OCI-LY7 (cell line): Measurements from ENCODE around the gene RBP3. TPM values are rescaled to one million over a fixed set of nuclear protein-coding genes. Genes with fewer than 3 reads are reported as not detected.

Experiments used
- BruUV-seq: library from RNA; stranded (reverse); fragments of 400-500 nt; replicated peaks from 2 replicates; lab custom pipeline; 2021; lab: Mats Ljungman, UMichigan
- CTCF ChIA-PET: fragments of 300-600 bp; sonication (Branson Sonifier 250); formaldehyde crosslinking; loops from one replicate; lab custom pipeline; 2022; ENCODE audit warnings: antibody characterized with exemption; ENCODE audit not compliant: unreplicated experiment; lab: Charles Lee
- POLR2A ChIA-PET: fragments of 300-600 bp; sonication (Branson Sonifier 250); formaldehyde crosslinking; loops from one replicate; lab custom pipeline; 2022; ENCODE audit warnings: antibody characterized with exemption; lab: Charles Lee
- DNase-seq: peaks from one replicate; pipeline ENCODE4 v3.0.0-alpha.2; 2015; ENCODE audit warnings: low spot score
- H2AFZ ChIP-seq: fragments of 200-600 bp; sonication (generic), shearing (Covaris generic); 2 replicates; pipeline ENCODE4 v1.6.1; 2014; ENCODE audit warnings: mild to moderate bottlenecking, antibody characterized with exemption, low read length, moderate library complexity
- H3K27ac ChIP-seq: fragments of 200-600 bp; sonication (generic); 2 replicates; pipeline ENCODE4 v1.5.1; 2014; ENCODE audit warnings: mixed run types, low read depth, mild to moderate bottlenecking, moderate library complexity, low read length, inconsistent platforms; ENCODE audit not compliant: poor library complexity, severe bottlenecking
- H3K36me3 ChIP-seq: fragments of 200-600 bp; sonication (generic); 2 replicates; pipeline ENCODE4 v1.6.1; 2014; ENCODE audit warnings: mild to moderate bottlenecking, antibody characterized with exemption, low read length, moderate library complexity, mixed read lengths; ENCODE audit not compliant: insufficient read depth
- H3K4me1 ChIP-seq: fragments of 200-600 bp; sonication (generic); 2 replicates; pipeline ENCODE4 v1.5.1; 2014; ENCODE audit warnings: mild to moderate bottlenecking, low read length; ENCODE audit not compliant: insufficient read depth, poor library complexity, severe bottlenecking
- H3K4me2 ChIP-seq: fragments of 200-600 bp; sonication (generic); 2 replicates; pipeline ENCODE4 v1.6.1; 2014; ENCODE audit warnings: mild to moderate bottlenecking, low read length
- H3K4me3 ChIP-seq: fragments of 200-600 bp; sonication (generic); 2 replicates; pipeline ENCODE4 v1.5.1; 2014; ENCODE audit warnings: mild to moderate bottlenecking, low read depth, low read length; ENCODE audit not compliant: poor library complexity, severe bottlenecking
- H3K79me2 ChIP-seq: fragments of 200-600 bp; sonication (generic); 2 replicates; pipeline ENCODE4 v1.6.1; 2016; ENCODE audit warnings: low read depth, mild to moderate bottlenecking, low read length, moderate library complexity, mixed read lengths; ENCODE audit not compliant: insufficient read depth
- H3K9me2 ChIP-seq: fragments of 200-600 bp; sonication (generic); 2 replicates; pipeline ENCODE4 v1.6.1; 2016; ENCODE audit warnings: mild to moderate bottlenecking, low read length, mixed read lengths; ENCODE audit not compliant: insufficient read depth
- H3K9me3 ChIP-seq: fragments of 200-600 bp; sonication (generic); 2 replicates; pipeline ENCODE4 v1.6.1; 2014; ENCODE audit warnings: mild to moderate bottlenecking, mixed run types, low read length, mixed read lengths
- H4K20me1 ChIP-seq: fragments of 200-600 bp; sonication (generic); 2 replicates; pipeline ENCODE4 v1.6.1; 2014; ENCODE audit warnings: mild to moderate bottlenecking, antibody characterized with exemption, low read length, moderate library complexity, mixed read lengths; ENCODE audit not compliant: insufficient read depth
- EZH2phosphoT487 ChIP-seq: fragments of 200-600 bp; sonication (generic); IDR thresholded peaks from 2 replicates; pipeline ENCODE4 v1.6.1; 2018; ENCODE audit warnings: low read depth, borderline replicate concordance, mild to moderate bottlenecking, mixed run types, antibody characterized with exemption, low read length, moderate library complexity, mixed read lengths
- intact Hi-C: fragments of 100-400 bp; cut with micrococcal nuclease; formaldehyde crosslinking; loops from one replicate; pipeline ENCODE4 v1.10.0; 2022; ENCODE audit not compliant: unreplicated experiment
- total RNA-seq, 2 experiments: library from RNA; depleted of rRNA in 1 of 2; stranded (reverse); fragments of >200 nt in 1 of 2; shearing (Covaris generic) in 1 of 2; gene quantifications; 2 replicates each; pipeline ENCODE4 v1.2.3, GENCODE V29; 2014 to 2022
- TF ChIP-seq, protein P1 (sequence below): fragments of 200-600 bp; sonication (generic); conservative IDR thresholded peaks from 2 replicates; pipeline ENCODE4 v1.5.1; 2014; ENCODE audit warnings: mild to moderate bottlenecking, antibody characterized with exemption, low read length, moderate library complexity, mixed read lengths

Gene RBP3
- total RNA-seq, 2 experiments from 2014 or later = not detected

DNA sequence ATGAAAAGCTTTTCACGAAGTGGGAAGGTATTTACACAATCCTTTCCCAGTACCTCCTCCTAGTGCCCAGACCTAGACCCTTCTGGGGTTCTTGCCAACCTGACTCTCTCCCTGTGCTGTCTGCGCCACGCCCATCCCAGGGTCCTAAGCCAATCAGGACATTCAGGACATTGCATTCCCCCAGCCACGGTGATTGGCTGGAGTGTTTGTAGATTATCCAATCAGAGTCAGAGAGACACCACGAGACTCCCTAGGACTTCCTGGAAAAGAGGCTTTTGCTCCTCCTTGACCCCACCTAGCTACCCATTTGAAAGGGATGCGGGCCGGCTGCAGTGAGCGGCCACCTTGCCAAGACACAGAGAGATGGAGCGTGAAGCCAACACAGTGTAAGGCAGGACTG is 29.5 kb upstream of the RBP3 start:
- ChIA-PET CTCF (interaction anchor here (1.0 kb wide), 1 partner anchor 32 kb away, joined by 4 read pairs; no protein-coding TSS in a partner anchor), POLR2A (no interaction called here)
- no peaks in the 10 kb centered on the region for H3K9me3 ChIP-seq
- intact Hi-C loops = loop anchor here (10.0 kb wide), 1 partner anchor 56 kb away; no protein-coding TSS in a partner anchor
- H3K4me3 ChIP-seq = no peak overlapping the region
- no peaks in the 10 kb centered on the region for H3K4me1 ChIP-seq
- no peak overlapping the region for H3K27ac ChIP-seq
- no peaks in the 10 kb centered on the region for H3K79me2 ChIP-seq
- H2AFZ ChIP-seq = peak overlapping the region; percentile 38
- H3K9me2 ChIP-seq = no peaks in the 10 kb centered on the region
- H4K20me1 ChIP-seq = no peaks in the 10 kb centered on the region
- no TSS peak for BruUV-seq
- H3K36me3 ChIP-seq = no peaks in the 10 kb centered on the region
- peak; percentile 16 for DNase-seq
- H3K4me2 ChIP-seq = no peak overlapping the region
- TF ChIP-seq, protein P1, sequence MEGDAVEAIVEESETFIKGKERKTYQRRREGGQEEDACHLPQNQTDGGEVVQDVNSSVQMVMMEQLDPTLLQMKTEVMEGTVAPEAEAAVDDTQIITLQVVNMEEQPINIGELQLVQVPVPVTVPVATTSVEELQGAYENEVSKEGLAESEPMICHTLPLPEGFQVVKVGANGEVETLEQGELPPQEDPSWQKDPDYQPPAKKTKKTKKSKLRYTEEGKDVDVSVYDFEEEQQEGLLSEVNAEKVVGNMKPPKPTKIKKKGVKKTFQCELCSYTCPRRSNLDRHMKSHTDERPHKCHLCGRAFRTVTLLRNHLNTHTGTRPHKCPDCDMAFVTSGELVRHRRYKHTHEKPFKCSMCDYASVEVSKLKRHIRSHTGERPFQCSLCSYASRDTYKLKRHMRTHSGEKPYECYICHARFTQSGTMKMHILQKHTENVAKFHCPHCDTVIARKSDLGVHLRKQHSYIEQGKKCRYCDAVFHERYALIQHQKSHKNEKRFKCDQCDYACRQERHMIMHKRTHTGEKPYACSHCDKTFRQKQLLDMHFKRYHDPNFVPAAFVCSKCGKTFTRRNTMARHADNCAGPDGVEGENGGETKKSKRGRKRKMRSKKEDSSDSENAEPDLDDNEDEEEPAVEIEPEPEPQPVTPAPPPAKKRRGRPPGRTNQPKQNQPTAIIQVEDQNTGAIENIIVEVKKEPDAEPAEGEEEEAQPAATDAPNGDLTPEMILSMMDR = no peak

DNA sequence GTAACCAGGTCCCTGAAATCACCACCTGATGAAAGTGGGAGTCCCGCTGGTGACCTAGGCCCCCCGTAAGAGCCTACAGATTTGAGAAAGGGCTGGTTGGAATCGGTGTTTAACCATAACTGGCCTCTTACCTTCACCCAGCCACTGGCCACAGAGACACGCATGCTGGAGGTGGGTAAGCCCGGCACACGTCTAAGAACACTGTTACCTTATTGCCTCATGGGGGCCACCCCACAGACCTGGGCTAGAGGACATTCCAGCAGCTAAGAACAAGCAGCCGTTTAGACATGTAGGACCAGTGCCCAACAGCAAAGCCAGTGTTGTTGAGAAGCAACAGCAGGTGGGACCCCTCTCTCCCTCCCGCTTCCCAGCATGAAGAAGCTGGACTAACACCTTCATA is 28.4 kb upstream of the RBP3 start:
- CTCF ChIA-PET = no interaction called here

DNA sequence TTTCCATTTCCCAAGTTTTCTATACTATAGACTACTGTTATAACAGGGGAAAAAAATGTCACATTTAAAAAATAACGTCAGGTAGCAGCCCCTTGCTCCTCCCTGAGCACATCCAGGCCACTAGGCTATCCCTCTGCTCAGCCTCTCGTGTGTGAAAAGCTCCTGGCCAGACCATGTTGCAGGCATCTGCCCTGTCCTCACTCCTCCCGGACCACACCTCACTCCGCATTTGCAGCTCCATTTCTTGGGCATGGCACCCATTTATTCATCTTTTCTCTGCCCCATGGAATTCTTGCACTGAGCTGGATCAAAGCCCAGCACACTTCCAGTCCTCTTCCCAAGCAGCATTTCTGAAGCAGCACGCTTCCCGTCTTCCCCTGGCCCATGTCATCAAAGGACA is 27.4 kb upstream of the RBP3 start:
- H3K4me2 ChIP-seq = no peak overlapping the region
- H2AFZ ChIP-seq = no peak overlapping the region
- intact Hi-C loops = no loop called here
- H4K20me1 ChIP-seq = no peaks in the 10 kb centered on the region
- H3K4me3 ChIP-seq = no peak overlapping the region
- no TSS peak for BruUV-seq
- no peak overlapping the region for H3K27ac ChIP-seq
- TF ChIP-seq, protein P1 = no peak
- TF ChIP-seq EZH2phosphoT487 = no peak
- ChIA-PET CTCF (interaction anchor here (1.0 kb wide), 1 partner anchor 78 kb away, joined by 3 read pairs; no protein-coding TSS in a partner anchor), POLR2A (no interaction called here)
- no peaks in the 10 kb centered on the region for H3K9me3 ChIP-seq
- H3K36me3 ChIP-seq = no peaks in the 10 kb centered on the region
- no peaks in the 10 kb centered on the region for H3K79me2 ChIP-seq
- DNase-seq = no peak
- no peaks in the 10 kb centered on the region for H3K9me2 ChIP-seq
- H3K4me1 ChIP-seq = no peaks in the 10 kb centered on the region

More for the DNA sequence above, 28.4 kb upstream of the RBP3 start:
- intact Hi-C loops = loop anchor here (10.0 kb wide), 1 partner anchor 55 kb away; no protein-coding TSS in a partner anchor
- no peaks in the 10 kb centered on the region for H3K9me3 ChIP-seq
- no peak overlapping the region for H3K4me3 ChIP-seq
- TF ChIP-seq, protein P1 = no peak
- TF ChIP-seq EZH2phosphoT487 = no peak
- no TSS peak for BruUV-seq
- no peaks in the 10 kb centered on the region for H3K4me1 ChIP-seq
- POLR2A ChIA-PET = no interaction called here
- H3K27ac ChIP-seq = no peak overlapping the region
- DNase-seq = no peak
- no peaks in the 10 kb centered on the region for H4K20me1 ChIP-seq
- no peaks in the 10 kb centered on the region for H3K9me2 ChIP-seq
- no peaks in the 10 kb centered on the region for H3K36me3 ChIP-seq
- H3K4me2 ChIP-seq = no peak overlapping the region
- H3K79me2 ChIP-seq = no peaks in the 10 kb centered on the region
- no peak overlapping the region for H2AFZ ChIP-seq
